Measurements from ENCODE around the gene MGAT5B. TPM values are rescaled to one million over a fixed set of nuclear protein-coding genes. Genes with fewer than 3 reads are reported as not detected.
"Not testable (repeated sequence)": the region's sequence is repeated elsewhere in the genome, so short reads cannot be mapped to it uniquely, and the experiment has no call there.

The MGAT5B gene, protein sequence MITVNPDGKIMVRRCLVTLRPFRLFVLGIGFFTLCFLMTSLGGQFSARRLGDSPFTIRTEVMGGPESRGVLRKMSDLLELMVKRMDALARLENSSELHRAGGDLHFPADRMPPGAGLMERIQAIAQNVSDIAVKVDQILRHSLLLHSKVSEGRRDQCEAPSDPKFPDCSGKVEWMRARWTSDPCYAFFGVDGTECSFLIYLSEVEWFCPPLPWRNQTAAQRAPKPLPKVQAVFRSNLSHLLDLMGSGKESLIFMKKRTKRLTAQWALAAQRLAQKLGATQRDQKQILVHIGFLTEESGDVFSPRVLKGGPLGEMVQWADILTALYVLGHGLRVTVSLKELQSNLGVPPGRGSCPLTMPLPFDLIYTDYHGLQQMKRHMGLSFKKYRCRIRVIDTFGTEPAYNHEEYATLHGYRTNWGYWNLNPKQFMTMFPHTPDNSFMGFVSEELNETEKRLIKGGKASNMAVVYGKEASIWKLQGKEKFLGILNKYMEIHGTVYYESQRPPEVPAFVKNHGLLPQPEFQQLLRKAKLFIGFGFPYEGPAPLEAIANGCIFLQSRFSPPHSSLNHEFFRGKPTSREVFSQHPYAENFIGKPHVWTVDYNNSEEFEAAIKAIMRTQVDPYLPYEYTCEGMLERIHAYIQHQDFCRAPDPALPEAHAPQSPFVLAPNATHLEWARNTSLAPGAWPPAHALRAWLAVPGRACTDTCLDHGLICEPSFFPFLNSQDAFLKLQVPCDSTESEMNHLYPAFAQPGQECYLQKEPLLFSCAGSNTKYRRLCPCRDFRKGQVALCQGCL
- 4.9 and 6.9 TPM in 2 replicates for total RNA-seq (2014; rRNA removed; shearing (Covaris generic))

DNA sequence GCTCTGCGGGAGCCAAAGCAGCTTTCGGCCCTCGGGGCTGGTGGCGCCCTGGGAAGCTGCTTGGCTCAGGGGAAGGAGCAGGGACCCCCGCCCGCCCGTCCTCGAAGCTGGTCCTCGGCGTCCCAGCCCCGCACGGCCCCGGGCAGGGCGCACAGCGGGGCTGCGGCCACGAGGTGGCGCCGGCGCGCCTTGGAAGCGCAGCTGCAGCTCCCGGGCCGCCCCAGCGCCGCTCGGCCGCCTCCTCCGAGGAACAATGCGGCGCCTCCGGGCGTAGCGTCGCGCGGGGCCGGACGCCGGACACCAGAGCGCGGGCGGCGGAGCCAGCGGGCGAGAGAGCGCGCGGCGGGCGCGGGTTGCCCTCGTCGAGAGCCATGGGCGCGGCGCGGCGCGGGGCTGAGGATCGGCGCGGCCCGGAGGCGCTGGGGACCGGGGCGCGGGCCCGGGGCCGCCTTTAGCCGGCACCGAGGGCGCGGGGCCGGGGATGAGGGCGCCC lies at the start of gene MGAT5B:
TSS of gene MGAT5B (plus strand) at position 229 of the 493 bp plus-strand sequence. CDS start 626 bp downstream, outside the sequence.
- DNase-seq (ENCODE audit: low read depth), result peak; percentile 81

DNA sequence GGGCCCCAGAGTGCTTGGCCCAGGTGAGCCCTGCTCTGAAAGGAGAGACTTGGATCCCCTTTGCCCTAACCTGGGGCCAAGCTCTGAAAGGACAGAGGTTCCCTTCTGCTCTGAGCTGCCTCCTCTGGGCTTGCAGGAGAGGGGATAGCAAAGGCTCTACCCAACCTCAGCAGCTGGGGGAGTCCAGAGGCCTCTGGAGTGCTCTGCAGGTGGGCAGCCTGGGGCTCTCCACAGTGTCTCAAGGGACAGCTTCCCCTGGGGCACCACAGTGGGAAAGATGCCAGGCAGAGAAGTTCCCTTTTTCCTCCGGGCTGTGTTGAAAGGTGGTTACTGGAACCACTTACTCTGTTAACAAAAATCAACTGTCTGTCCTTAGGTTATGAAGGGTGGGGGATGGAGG lies 48.2 kb upstream of the MGAT5B start:
- DNase-seq (ENCODE audit: low read depth), result peak; percentile 25

GRCh38 chr17:76820561-76820960 lies 47.6 kb upstream of the MGAT5B start:
- DNase-seq (ENCODE audit: low read depth), result no peak

DNA sequence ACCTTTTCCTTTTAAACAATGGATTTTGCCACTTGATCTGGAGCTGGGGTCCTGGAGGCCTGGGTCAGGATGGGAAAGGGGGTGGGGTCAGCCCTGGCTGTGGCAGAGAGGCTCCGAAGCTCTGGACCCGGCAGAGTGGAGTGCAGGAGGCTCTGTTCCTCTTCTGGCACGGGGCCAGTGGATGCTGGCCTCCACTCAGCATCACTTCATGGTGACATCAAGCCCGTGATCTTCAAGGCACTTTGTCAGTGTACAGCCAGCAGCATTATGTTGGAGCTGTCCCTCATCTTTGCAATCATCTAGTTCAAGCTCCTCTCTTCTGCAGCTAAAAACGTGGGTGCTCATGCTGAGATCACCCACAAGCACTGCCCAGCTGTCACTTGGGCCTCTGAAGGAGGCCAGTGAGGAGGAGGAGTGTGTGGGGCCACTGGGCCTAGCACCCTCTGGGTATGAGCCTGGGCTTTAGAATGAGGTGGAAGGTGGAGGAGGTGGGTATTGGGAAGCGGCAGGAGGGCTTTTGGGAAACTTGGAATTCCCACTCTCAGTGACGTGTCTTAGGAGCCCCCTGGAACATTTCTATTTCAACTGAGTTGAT lies 45.9 kb upstream of the MGAT5B start:
- DNase-seq (ENCODE audit: low read depth), result no peak

GRCh38 chr17:76824093-76824492 lies 44.1 kb upstream of the MGAT5B start:
- peak; percentile 34 for DNase-seq (ENCODE audit: low read depth)

DNA sequence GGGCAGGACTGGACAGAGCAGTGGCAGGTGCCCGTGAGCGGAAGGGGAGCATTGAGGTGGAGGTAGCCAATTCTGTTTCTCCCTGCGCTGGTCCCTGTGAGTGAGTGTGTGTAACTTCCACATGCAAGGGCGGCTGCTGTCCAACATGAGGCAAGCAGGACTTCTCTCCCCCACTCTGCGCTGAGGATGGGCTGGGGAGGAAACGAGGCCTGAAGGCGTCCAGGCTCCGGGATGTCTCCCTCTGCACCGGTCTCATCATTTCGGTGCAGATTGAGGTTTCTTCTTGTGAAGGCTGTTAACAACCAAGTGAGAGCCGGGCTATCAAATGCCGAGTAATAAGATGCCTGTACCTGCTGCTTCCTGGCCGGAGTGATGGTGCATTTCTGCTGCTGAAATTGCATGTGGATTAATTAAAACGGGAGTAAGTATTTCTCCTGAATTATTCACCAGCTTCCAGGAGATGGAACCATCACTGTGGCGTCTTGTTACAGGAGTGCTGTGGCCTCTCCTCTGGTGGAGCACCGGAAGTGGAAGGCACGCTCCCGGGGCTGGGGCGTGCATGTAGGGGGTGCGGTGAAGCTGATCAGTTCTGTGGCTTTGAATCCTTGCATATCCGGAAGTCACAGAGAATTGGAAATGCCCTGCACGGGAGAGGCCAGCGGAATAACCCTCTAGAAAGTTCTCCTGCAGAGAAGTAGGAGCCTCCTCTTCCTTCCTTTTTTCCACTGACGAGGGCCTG lies 41.7 kb upstream of the MGAT5B start:
- peak; percentile 22 for DNase-seq (ENCODE audit: low read depth)

DNA sequence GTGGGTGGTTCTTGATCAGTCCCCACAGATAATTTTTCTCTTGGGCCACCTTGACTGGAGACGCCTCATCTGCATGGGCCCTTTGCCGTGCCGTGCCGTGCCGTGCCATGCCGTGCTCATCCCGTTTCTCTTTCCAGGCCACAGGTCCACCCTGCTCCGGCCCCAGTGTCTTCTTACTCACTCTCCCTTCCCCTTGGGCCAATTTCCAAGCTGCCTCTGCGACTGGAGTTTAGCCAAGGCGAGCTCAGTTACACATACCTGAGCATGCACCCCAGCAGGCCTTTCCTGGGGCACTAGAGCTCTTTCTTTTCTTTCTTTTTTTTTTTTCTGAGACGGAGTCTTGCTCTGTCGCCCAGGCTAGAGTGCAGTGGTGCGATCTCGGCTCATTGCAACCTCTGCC lies 40.5 kb upstream of the MGAT5B start:
- peak; percentile 67 for DNase-seq (ENCODE audit: low read depth)

DNA sequence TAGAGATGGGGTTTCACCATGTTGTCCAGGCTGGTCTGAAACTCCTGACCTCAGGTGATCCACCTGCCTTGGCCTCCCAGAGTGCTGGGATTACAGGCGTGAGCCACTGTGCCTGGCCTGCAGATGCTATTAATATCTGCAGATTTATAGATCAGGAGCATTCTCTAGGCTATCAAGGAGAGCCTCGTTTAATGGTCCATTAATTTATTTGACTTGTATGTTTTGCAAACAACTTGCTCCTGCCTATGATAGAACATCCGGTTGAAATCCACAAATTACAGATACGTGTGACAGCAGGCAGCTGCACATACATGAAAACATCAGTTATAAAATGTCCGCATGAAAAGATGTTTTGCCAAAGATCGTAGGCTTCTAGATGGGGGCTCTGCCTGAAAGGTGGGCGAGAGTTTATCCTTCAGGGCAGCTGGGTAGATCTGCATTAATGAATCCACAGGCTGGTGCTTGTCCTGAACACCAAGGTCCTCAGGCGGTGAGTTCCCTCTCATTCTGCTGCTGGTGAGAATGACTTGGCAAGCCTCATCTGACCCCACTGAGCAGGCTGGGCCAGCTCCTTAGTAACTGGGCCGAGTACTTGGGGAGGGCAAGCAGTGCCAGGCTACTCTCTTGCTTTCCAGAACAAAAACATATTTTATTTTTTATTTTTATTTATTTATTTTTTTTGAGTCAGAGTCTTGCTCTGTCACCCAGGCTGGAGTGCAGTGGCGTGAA lies 37.1 kb upstream of the MGAT5B start:
- DNase-seq (ENCODE audit: low read depth), result no peak

GRCh38 chr17:76833034-76833644 lies 35.1 kb upstream of the MGAT5B start:
- no peak for DNase-seq (ENCODE audit: low read depth)

- no peak for DNase-seq (ENCODE audit: low read depth)
These were observed 34.5 kb upstream of the MGAT5B start for GRCh38 chr17:76833747-76834146.

DNA sequence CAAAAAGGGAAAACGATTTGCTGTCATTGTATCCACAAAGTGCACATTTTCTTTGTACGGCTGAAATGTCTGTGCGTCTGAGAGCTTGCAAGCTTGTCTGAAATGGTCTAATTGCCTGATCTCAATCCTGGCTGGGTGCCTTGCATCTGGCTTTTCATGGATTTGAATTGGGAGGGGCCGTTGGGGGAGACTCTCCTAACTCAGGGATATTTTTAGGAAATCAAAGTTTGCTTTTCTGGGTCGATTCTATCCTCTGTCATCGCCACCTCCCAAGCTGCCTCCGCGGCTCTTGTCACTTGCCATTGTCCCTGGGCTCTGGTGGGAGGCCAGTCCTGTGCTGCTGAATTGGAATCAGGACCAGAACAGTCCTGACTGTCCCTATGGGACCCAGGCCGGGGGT lies 33.3 kb upstream of the MGAT5B start:
- DNase-seq (ENCODE audit: low read depth), result no peak

DNA sequence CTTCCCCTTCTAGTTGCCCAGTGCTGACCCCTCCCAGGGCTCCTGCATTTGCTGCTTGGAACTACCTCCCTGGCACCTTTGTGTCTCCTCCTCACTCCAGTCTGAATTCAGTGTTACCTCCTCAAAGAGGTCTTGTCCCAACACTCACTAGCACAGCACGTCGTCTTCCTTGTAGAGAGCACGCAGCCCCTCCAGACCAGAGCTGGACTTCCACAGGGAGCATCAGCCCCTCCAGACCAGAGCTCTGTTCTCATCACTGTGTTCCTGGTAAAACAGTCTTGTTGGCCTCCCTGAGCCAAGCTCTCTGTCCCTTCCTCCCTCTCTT lies 27.8 kb upstream of the MGAT5B start:
- no peak for DNase-seq (ENCODE audit: low read depth)

DNA sequence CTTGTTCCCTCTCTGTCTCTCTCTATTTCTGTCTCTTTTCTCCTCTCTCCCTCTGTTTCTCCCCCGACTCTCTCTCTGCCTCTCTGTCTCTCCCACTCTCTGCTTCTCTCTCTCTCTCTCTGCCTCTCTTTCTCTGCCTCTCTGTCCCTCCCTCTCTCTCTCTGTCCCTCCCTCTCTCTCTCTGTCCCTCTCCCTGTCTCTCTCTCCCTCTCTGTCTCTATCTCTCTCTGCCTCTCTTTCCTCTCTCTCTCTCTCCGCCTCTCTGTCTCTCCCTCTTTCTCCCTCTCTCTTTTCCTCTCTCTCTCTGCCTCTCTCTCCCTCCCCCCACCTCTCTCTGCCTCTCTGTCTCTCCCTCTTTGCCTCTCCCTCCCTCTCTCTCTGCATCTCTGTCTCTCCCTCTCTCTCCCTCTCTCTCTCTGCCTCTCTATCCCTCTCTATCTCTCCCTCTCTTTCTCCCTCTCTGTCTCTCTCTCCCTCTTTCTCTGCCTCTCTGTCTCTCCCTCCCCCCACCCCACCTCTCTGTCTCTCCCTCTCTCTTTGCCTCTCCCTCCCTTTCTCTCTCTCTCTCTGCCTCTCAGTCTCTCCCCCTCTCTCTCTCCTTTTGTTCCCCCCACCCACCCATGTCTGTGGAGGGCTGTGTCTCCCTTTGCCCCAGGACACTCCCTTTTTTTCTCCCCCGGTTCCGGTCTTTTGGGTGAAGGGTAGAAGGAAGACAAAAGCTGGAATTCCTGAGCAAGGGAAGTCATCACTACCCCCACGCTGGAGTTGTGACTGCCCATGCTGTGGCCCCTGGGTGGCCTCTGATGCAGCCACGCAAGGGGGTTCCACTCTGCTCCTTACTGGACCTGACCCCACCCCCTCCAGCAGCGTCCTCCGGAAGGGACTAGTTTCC lies 27.1 kb upstream of the MGAT5B start:
- no peak for DNase-seq (ENCODE audit: low read depth)

- DNase-seq (ENCODE audit: low read depth), result no peak
These were observed 26.3 kb upstream of the MGAT5B start for GRCh38 chr17:76841776-76842405.

DNA sequence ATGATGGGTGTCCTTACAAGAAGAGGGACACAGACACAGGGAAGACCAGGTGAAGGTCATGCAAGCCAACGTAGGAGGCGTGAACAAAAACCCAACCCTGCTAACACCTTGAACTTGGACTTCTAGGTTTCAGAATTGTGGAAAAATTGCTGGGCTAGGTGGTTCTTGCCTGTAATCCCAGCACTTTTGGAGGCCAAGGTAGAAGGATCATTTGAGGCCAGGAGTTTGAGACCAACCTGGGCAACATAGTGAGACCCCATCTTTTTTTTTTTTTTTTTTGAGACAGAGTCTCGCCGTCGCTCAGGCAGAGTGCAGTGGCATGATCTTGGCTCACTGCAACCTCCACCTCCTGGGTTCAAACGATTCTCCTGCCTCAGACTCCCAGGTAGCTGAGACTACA lies 25.1 kb upstream of the MGAT5B start:
- not testable (repeated sequence) for DNase-seq (ENCODE audit: low read depth)

GRCh38 chr17:76843703-76844484 lies 24.3 kb upstream of the MGAT5B start:
- peak; percentile 63 for DNase-seq (ENCODE audit: low read depth)

GRCh38 chr17:76844485-76844829 lies 23.7 kb upstream of the MGAT5B start:
- DNase-seq (ENCODE audit: low read depth), result no peak

DNA sequence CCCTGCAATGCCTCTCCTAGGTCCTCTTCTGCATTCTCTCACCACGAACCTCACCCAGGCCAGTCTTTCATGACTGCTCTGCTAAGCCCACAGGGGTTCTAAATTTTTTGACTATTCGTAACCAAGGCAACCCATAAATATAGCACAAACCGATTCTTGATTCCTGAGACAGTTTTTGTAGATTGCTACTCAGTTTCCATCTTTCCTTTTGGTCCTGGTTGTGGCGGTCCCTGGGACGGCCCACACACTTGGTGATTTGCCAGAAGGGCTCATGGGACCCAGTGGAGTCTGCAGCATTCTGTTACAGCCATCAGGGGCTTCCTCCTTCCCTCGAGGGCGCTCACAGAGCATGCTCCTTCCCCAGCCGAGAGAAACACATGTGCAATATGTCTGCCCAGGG lies 23.4 kb upstream of the MGAT5B start:
- DNase-seq (ENCODE audit: low read depth), result no peak

Measured in RPMI7951 (cell line).